Measurements from ENCODE around the gene NKX1-1. TPM values are rescaled to one million over a fixed set of nuclear protein-coding genes. Genes with fewer than 3 reads are reported as not detected.

Gene NKX1-1
- total and polyA plus RNA-seq, 2 of the 8 experiments (the other 6 are each of a cell fraction or from before 2014, with no cell fraction given) = not detected

DNA sequence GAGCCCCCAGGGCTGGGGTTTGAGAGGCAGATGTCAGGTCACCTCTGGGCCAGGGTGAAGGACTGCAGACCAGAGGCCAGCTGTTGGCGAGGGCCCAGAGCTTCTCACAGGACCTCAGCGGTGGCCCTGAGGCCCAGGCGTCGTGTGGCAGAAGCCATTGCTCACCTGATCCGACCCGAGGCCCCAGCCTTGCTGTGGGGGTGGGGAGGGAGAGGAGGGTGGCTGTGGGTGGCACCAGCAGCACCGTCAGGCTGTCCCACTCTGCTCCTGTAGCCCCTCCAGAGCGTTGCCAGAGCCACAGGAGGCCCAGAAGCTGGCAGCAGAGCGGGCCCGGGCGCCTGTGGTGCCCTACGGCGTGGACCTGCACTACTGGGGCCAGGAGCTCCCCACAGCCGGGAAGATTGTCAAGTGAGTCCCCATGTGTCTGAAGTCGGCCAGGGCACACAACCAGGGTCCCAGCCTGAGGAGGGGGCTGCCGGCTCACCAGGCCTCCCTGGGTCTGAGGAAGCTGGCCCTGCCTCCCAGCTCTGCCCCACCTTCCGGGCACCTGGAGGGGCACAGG lies 30.4 kb downstream of the NKX1-1 start (continued):
- no peak for TF ChIP-seq RXRA (IDR thresholded peaks at IDR 0.05; ENCODE audit: insufficient read depth, low read depth, low read length)
- TF ChIP-seq SP1 (IDR thresholded peaks at IDR 0.05; ENCODE audit: low read depth, low read length) = no peak
- TF ChIP-seq TEAD4 (IDR thresholded peaks at IDR 0.05; ENCODE audit: low read depth, low read length) = no peak
- no peak for TF ChIP-seq JUND (IDR thresholded peaks at IDR 0.05; ENCODE audit: low read length)
- no peak for TF ChIP-seq MAFK (IDR thresholded peaks at IDR 0.05; ENCODE audit: low read depth, low read length)
- TF ChIP-seq POLR2A (IDR thresholded peaks at IDR 0.05; ENCODE audit: control extremely low read depth in 1 of 2, low read depth in 2 of 2, low read length in 2 of 2) = no peak
- no peak for TF ChIP-seq CREB1 (IDR thresholded peaks at IDR 0.05)
- TF ChIP-seq CHD1 (IDR thresholded peaks at IDR 0.05; ENCODE audit: low read depth, low read length) = no peak

Data from H1 (cell line).